K562 (cell line): ENCODE results near the gene TAF11L10.
"Not testable (repeated sequence)": the region's sequence is repeated elsewhere in the genome, so short reads cannot be mapped to it uniquely, and the experiment has no call there.

ENCODE experiments used
- EZH2 ChIP-seq: IDR thresholded peaks from 2 replicates; pipeline ENCODE4 v1.6.1; 2012; ENCODE audit warnings: low read depth, mild to moderate bottlenecking, inconsistent platforms, low read length, borderline replicate concordance
- GTF2F1 ChIP-seq: IDR thresholded peaks from 2 replicates; pipeline ENCODE4 v1.6.1; 2011; ENCODE audit warnings: low read depth, low read length, improper control_type of control experiment
- POLR2G ChIP-seq: fragments of 200-400 bp; formaldehyde crosslinking; IDR thresholded peaks from 2 replicates; pipeline ENCODE4 v1.6.1; 2017; ENCODE audit warnings: low read depth, mild to moderate bottlenecking, antibody characterized with exemption, low read length, moderate library complexity

DNA sequence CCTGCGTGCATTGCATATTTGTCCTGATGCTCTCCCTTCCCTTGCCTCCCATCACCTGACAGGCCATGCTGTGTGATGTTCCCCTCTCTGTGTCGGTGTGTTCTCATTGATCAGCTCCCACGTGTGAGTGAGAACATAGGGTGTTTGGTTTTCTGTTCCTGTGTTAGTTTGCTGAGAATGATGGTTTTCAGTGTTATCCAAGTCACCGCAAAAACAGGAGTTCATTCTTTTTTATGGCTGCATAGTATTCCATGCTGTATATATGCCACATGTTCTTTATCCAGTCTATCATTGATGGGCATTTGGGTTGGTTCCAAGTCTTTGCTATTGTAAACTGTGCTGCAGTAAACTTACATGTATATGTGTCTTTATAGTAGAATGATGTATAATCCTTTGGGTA, 9.8 kb upstream of the TAF11L10 start:
- not testable (repeated sequence) for TF ChIP-seq POLR2G, EZH2, GTF2F1
